ENCODE data around the gene VEGFD. TPM values are rescaled to one million over a fixed set of nuclear protein-coding genes. Genes with fewer than 3 reads are reported as not detected.

VEGFD gene
- total and polyA plus RNA-seq, 9 of the 15 experiments (the other 6 are each of a cell fraction or from before 2014, with no cell fraction given): 0.03 TPM; not detected in 8

DNA sequence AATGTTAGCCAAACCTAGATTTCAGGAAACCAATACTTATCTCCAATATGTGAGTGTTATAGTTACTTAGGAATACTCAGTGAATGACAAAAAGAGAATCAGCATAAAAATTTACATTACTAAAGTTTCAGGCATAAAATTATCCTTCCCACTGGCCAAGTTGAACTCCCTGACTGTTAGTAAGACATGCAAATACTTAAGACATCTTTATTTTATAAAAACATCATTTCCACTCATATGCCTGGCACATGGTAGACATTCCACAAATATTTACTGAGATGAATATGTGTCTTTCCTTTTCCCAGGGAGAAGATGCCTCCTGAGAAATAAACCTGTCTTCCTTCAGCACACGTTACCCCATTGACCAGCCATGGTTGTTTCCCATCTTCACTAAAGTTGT, 7.3 kb downstream of the VEGFD start:
- Histone ChIP-seq H4K20me1 (replicated peaks; ENCODE audit: control insufficient read depth, insufficient read depth, low read length) (no peaks in the 10 kb centered on the region), H3K4me1 (replicated peaks in 1 of 2; ENCODE audit: control insufficient read depth in 2 of 2, insufficient read depth in 2 of 2, low read length in 2 of 2) (no peaks in the 10 kb centered on the region), H3K4me3 (no peak overlapping the region), H3K27me3 (ENCODE audit: control insufficient read depth in 2 of 2, insufficient read depth in 2 of 2, low read length in 2 of 2) (no peaks in the 10 kb centered on the region; a peak in 1 of 5 replicates), H3K9me1 (ENCODE audit: control insufficient read depth, insufficient read depth, low read length) (no peaks in the 10 kb centered on the region), H3K36me3 (ENCODE audit: control insufficient read depth, insufficient read depth, low read length) (no peaks in the 10 kb centered on the region), H3K4me2 (ENCODE audit: insufficient read depth, low read length) (no peak overlapping the region), H3K9me3 (replicated peaks; ENCODE audit: control insufficient read depth, insufficient read depth, low read depth, low read length) (no peaks in the 10 kb centered on the region), H3K9ac (ENCODE audit: insufficient read depth in 1 of 2, low read depth in 2 of 2, low read length in 2 of 2) (no peak overlapping the region), H2AFZ (ENCODE audit: low read depth, low read length) (no peak overlapping the region), H3K79me2 (ENCODE audit: control insufficient read depth, insufficient read depth, low read length) (no peaks in the 10 kb centered on the region), H3K27ac (ENCODE audit: extremely low read depth, low read depth, low read length) (no peak overlapping the region)
- intact Hi-C loops (cut with micrococcal nuclease): no loop called here
- in situ Hi-C loops (cut with MboI): no loop called here
- FAIRE-seq (no peak), ATAC-seq (no peak), DNase-seq (ENCODE audit: extremely low read depth in 1 of 4, low spot score in 3 of 4) (no peak)
- no TSS peak for BruUV-seq (replicated peaks)
- 0% methylated on average over 1 of the region's 1 CpG for WGBS (ENCODE audit: insufficient coverage, low coverage, missing lambda C conversion rate)
- TF ChIP-seq KAT7 (CRISPR knock-in tag; IDR thresholded peaks at IDR 0.05; ENCODE audit: borderline replicate concordance) (no peak), PHB (CRISPR knock-in tag; IDR thresholded peaks at IDR 0.05) (no peak), ZNF282 (CRISPR knock-in tag; IDR thresholded peaks at IDR 0.05) (no peak), TOE1 (IDR thresholded peaks at IDR 0.05; ENCODE audit: borderline replicate concordance) (no peak), TOE1 (CRISPR knock-in tag; IDR thresholded peaks at IDR 0.05; ENCODE audit: borderline replicate concordance, low read depth) (no peak), ZEB2 (IDR thresholded peaks at IDR 0.05) (no peak), NFE2 (IDR thresholded peaks at IDR 0.05; ENCODE audit: low read depth) (no peak), POLR2AphosphoS2 (IDR thresholded peaks at IDR 0.05; ENCODE audit: low read length) (no peak)
- TF ChIP-seq, protein P1, sequence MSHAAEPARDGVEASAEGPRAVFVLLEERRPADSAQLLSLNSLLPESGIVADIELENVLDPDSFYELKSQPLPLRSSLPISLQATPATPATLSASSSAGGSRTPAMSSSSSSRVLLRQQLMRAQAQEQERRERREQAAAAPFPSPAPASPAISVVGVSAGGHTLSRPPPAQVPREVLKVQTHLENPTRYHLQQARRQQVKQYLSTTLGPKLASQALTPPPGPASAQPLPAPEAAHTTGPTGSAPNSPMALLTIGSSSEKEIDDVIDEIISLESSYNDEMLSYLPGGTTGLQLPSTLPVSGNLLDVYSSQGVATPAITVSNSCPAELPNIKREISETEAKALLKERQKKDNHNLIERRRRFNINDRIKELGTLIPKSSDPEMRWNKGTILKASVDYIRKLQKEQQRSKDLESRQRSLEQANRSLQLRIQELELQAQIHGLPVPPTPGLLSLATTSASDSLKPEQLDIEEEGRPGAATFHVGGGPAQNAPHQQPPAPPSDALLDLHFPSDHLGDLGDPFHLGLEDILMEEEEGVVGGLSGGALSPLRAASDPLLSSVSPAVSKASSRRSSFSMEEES (CRISPR knock-in tag; IDR thresholded peaks at IDR 0.05): no peak
- TF ChIP-seq, protein P2, sequence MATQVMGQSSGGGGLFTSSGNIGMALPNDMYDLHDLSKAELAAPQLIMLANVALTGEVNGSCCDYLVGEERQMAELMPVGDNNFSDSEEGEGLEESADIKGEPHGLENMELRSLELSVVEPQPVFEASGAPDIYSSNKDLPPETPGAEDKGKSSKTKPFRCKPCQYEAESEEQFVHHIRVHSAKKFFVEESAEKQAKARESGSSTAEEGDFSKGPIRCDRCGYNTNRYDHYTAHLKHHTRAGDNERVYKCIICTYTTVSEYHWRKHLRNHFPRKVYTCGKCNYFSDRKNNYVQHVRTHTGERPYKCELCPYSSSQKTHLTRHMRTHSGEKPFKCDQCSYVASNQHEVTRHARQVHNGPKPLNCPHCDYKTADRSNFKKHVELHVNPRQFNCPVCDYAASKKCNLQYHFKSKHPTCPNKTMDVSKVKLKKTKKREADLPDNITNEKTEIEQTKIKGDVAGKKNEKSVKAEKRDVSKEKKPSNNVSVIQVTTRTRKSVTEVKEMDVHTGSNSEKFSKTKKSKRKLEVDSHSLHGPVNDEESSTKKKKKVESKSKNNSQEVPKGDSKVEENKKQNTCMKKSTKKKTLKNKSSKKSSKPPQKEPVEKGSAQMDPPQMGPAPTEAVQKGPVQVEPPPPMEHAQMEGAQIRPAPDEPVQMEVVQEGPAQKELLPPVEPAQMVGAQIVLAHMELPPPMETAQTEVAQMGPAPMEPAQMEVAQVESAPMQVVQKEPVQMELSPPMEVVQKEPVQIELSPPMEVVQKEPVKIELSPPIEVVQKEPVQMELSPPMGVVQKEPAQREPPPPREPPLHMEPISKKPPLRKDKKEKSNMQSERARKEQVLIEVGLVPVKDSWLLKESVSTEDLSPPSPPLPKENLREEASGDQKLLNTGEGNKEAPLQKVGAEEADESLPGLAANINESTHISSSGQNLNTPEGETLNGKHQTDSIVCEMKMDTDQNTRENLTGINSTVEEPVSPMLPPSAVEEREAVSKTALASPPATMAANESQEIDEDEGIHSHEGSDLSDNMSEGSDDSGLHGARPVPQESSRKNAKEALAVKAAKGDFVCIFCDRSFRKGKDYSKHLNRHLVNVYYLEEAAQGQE (IDR thresholded peaks at IDR 0.05; ENCODE audit: borderline replicate concordance): no peak
- TF ChIP-seq, protein P2 (CRISPR knock-in tag; IDR thresholded peaks at IDR 0.05; ENCODE audit: low read depth): no peak
- POLR2A ChIA-PET: no interaction called here
- CTCF ChIA-PET (ENCODE audit: low intra/inter-chr PET ratio): interaction anchor here (0.6 kb wide), 1 partner anchor 951 kb away, joined by 5 read pairs; no protein-coding TSS in a partner anchor
